ENCODE results near the gene JMY.
A peak's percentile ranks its signal among the peaks of the same experiment; 100 is the strongest.

The JMY gene

DNA sequence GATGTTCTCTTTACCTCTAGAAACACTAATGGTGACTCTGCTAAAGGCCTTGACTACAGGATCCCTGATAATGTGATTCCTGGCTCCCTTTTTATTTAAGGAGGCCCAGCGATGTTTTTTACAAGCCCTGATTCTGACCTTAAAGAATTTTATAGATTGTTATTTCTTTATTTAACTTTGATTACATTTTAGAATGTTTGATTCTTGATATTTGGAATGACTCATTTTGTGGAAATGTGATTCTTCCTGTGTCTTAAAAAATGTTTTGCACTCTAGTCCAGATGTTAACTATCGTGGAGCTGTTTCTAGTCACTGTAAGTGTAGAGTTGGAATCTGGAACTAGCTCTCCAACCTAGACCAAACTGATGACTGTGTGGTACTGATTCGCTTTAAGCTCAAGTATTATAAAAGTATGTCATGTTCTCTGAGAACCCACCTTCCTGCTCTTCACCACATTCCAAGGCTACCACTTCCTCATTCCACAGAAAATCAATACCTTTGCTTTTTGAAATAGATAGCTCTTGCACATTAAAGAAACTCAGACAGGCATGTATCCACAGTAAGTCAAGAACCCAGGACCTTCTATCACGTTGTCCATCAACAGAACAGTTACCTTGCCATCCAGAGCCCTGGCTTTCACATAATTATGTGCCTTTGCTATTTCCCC lies 65.2 kb downstream of the JMY start:
- DNase-seq: no peak

DNA sequence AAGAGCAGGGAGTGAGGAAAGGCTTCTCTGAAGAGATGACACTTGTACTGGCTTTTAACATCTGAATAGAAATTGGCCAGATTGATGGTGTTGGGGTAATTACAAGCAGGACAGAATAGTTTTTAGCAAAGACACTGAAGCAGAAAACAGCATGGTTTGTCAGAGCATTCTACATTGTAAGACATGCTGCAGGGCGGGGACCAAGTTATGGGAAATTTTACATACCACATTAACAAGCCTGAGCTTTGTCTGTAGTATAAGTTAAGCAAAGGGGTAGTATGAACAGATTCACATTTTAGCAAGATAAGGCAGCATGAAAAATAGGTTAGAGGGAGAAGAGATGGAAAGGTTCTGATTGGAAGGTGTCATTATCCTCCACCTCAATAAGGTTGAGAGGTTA lies 66.5 kb downstream of the JMY start:
- no peak for DNase-seq

DNA sequence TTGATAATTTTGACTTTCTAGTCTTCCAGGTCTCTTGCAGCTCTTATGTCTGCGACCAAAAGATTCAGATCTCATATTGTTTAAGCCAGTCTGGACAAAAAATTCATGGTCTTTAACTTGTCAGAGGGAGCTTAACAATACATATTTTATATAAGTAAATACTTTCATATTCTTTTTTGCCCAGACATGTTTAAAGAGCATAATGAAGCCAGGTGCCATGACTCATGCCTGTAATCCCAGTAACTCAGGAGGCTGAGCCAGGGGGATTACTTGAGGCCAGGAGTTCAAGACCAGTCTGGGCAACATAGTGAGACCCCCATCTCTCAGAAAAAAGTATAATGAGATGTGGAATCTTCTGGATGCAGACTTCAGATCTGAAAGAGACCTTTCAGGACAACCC lies 69.8 kb downstream of the JMY start:
- no peak for DNase-seq

DNA sequence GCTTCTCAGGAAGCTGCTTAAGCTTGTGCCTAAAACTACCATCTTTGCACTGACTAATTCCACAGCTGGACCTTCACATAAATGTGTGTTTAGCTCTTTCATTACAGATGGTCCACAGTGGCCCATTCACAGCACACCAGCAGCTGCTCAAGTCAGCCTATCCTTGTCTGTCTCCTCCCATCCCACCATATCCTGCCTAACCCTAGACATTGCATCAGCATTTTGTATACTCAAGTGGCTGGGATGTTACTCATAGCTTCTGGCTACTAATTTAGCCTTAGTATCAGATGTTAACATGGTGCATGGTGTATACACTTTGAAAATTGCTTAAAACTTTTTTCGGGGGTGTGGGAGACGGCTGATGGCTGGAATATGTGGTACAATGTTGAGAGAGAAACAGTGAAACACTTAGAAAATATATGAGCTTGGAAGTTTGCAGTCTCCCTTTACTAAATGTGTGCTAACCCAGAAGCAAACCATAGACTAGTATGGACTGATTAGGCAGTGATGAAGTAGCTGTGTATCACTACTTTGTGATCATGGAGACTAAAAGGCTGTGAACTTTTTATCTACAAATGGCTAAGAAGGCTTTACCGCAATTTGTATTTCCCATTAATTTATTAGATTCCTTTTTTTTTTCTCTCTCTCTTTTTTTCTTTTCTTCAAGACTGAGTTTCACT lies 83.1 kb downstream of the JMY start:
- peak; percentile 65 for DNase-seq

DNA sequence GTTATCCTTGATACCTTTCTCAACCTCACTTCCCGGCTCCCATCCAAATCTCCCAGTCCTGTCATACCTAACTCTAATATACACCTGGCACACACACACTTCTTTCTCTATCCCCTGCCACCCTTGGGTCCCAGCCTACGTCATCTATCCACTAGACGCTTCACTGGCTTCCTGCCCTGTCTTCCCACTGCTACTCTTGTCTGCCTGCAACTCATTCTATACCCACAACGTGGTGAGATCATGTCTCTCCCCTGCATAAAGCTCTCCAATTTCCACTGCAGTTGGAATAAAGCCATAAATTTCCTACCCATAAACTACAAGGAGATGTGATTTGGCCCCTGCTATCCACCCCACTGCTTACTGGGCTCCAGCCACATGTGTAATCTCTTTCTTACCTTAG lies 93.5 kb downstream of the JMY start:
- DNase-seq: no peak

DNA sequence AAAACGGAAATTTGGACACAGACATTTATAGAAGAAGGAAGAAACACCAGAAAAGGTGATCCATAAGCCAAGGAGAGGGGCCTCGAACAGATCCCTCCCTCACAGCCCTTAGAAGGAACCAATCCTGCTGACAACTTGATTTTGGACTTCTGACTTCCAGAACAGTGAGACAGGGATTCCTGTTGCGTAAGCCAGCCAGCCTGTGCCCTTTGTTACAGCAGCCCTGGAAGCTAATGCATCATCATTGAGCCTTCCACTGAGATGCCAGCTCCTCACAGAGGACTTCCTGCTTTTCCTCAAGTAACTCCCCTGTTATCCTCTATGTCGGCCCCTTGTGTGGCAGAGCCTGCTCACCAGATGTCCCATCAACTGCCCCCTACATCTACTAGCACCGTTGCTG lies 94.1 kb downstream of the JMY start:
- DNase-seq: no peak

DNA sequence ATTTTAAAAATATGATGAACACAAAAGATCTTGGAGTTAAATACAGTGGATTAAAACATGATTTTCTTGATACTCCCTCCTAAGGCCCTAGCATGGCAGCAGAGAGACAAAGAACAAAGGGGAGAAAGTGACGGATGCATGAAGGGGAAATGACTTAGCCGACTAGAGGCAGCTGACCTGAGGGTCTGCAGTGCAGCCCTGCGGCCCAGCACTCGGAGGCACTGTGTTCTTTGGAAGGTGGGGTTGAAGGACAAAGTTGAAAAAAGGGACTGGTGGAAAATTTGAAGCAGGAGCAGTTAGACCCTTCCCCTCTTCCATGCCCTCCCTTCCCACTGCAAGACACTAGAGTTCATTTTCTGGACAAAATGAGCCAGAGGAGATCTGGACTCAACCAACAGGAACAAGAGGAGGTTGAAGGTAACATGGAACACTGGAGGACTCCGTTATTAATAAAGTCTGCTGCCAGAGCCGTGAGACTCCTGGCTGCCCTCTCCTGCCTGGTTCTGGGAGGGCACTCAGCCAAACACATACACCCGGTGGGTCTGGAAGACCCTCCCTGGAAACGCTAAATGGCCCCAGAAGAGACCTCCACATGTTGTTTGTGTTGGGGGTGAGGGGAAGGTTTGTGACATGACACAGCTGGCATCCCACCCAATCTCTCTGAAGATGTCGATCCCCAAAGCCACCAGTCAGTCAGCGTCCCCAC lies 98.1 kb downstream of the JMY start:
- no peak for DNase-seq

DNA sequence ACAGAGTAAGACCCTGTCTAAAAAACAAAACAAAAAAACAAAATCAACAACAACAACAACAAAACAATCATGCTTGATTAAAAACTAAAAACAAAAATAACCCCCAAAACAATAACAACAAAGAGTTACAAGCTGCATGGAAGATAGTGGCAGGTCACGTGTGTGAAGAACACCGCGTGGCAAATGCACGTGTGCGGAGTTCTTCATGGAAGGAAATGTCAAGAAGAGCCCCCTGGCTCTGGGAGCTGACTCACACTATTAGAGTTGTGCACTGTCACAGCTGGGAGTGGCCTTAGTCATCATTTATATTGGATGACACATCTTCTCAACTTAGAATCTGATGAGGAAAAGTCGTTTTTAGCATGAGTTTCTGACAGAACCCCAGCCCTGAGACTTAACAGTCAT lies 110.5 kb downstream of the JMY start:
- peak; percentile 20 for DNase-seq

DNA sequence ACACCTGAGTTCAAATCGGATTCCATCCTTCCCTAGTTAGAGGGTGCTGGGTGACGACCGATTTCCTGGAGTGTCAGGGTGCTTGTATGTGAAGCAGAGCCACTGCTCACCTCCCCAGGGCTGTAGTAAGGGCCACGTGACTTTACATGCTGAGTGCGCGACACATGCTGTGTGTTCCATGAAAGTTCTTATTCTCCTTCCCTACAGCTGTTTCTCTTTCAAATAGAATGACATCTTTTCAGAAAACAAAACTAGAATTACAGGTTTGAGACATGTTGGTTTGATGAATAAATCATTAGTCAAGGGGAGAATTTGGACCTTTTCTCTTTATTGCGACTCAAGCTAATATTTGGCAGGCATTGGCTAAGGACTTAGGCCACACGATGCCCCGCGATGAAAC lies 113.1 kb downstream of the JMY start:
- peak; percentile 7 for DNase-seq

DNA sequence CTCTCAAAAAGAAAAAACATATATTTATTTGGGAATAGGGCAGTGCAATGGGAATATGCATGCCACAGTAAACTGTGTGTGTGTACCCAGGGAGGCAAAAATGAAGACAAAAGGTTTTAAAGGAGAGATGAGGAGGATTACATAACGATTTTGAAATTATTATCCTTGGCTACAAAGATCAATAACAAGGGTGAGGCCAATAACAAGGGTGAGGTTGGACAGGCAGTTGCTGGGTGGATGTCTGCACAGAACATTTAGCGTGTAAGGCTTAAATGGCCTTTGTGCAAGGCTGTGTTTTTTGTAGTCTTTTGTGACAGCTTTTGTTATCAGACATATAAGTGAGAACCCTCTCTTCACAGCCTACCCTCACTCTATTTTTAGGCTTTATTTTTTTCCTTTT lies 114.0 kb downstream of the JMY start:
- no peak for DNase-seq

DNA sequence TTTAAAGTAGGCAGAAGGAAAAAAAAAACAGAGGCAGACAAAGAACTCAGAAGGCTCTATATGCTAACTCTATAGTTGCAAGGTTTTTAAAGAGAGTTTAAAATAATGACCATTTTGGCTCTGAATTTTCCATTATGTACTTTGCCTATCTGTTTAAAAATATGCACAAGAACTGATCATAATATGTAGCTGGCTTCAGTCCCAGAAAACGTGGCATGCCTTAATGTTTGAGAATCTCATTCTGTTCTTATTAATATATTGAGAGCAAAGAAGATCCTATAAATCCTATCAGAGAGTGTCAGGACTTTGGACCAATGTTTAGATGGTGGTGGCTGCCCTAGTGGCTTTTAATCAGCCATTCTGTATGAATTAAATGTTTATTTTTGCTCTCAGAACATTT lies 121.5 kb downstream of the JMY start:
- no peak for DNase-seq

All from DMS53 (cell line).